ENCODE results near the gene ZNF574. TPM values are rescaled to one million over a fixed set of nuclear protein-coding genes. Genes with fewer than 3 reads are reported as not detected.

ZNF574 gene
- total RNA-seq, 1 experiment from 2014 or later = 22.4 TPM

GRCh38 chr19:42093505-42093904 lies 17.5 kb downstream of the ZNF574 start:
- Histone ChIP-seq H3K36me3 (ENCODE audit: control insufficient read depth, insufficient read depth, low read length) (no peaks in the 10 kb centered on the region), H3K27me3 (replicated peaks; ENCODE audit: control insufficient read depth, insufficient read depth, low read length) (no peaks in the 10 kb centered on the region), H3K4me3 (ENCODE audit: low read depth, low read length) (no peak overlapping the region), H3K9me3 (no peaks in the 10 kb centered on the region), H3K4me1 (peaks cover 4% of the 10 kb centered on the region; the same call in 1 of the 2 replicates)
- H3K4me1 Mint-ChIP-seq (ENCODE audit: low read depth, unreplicated experiment) = no peaks in the 10 kb centered on the region
- no peak for TF ChIP-seq CTCF (IDR thresholded peaks at IDR 0.05; ENCODE audit: insufficient read depth in 1 of 2, low read depth in 1 of 2, low read length in 1 of 2, severe bottlenecking in 1 of 2, unreplicated experiment in 1 of 2)
- H3K27me3 Mint-ChIP-seq (ENCODE audit: insufficient read depth, unreplicated experiment) = peaks cover 4% of the 10 kb centered on the region
- no peaks in the 10 kb centered on the region for H3K36me3 Mint-ChIP-seq (ENCODE audit: insufficient read depth, unreplicated experiment)
- H3K4me3 Mint-ChIP-seq (ENCODE audit: unreplicated experiment) = no peak overlapping the region
- no peak for DNase-seq
- CTCF ChIA-PET = no interaction called here
- POLR2A ChIA-PET = no interaction called here
- no TSS peak for BruUV-seq (replicated peaks)
- no peaks in the 10 kb centered on the region for H3K9me3 Mint-ChIP-seq (ENCODE audit: unreplicated experiment)
- intact Hi-C loops (cut with micrococcal nuclease; ENCODE audit: unreplicated experiment) = no loop called here
- H3K27ac Mint-ChIP-seq (ENCODE audit: unreplicated experiment) = no peak overlapping the region

- CTCF ChIA-PET = no interaction called here
- Histone ChIP-seq H3K4me3 (ENCODE audit: low read depth, low read length) (no peak overlapping the region), H3K27me3 (replicated peaks; ENCODE audit: control insufficient read depth, insufficient read depth, low read length) (no peaks in the 10 kb centered on the region), H3K4me1 (peaks cover 4% of the 10 kb centered on the region; the same call in 1 of the 2 replicates), H3K9me3 (no peaks in the 10 kb centered on the region), H3K36me3 (ENCODE audit: control insufficient read depth, insufficient read depth, low read length) (no peaks in the 10 kb centered on the region)
- intact Hi-C loops (cut with micrococcal nuclease; ENCODE audit: unreplicated experiment) = no loop called here
- BruUV-seq (replicated peaks) = no TSS peak
- TF ChIP-seq CTCF (IDR thresholded peaks at IDR 0.05; ENCODE audit: insufficient read depth in 1 of 2, low read depth in 1 of 2, low read length in 1 of 2, severe bottlenecking in 1 of 2, unreplicated experiment in 1 of 2) = no peak
- Mint-ChIP-seq H3K27ac (ENCODE audit: unreplicated experiment) (no peak overlapping the region), H3K4me1 (ENCODE audit: low read depth, unreplicated experiment) (no peaks in the 10 kb centered on the region), H3K4me3 (ENCODE audit: unreplicated experiment) (no peak overlapping the region), H3K27me3 (ENCODE audit: insufficient read depth, unreplicated experiment) (peaks cover 4% of the 10 kb centered on the region), H3K9me3 (ENCODE audit: unreplicated experiment) (no peaks in the 10 kb centered on the region), H3K36me3 (ENCODE audit: insufficient read depth, unreplicated experiment) (no peaks in the 10 kb centered on the region)
- POLR2A ChIA-PET = interaction anchor here (0.6 kb wide), 1 partner anchor 71 kb away, joined by 6 read pairs; no protein-coding TSS in a partner anchor
- DNase-seq = no peak
Measured at GRCh38 chr19:42093926-42094325, 18.0 kb downstream of the ZNF574 start.

GRCh38 chr19:42095142-42095813 lies 19.3 kb downstream of the ZNF574 start:
- no peaks in the 10 kb centered on the region for H3K4me1 Mint-ChIP-seq (ENCODE audit: low read depth, unreplicated experiment)
- Histone ChIP-seq H3K9me3 (no peaks in the 10 kb centered on the region), H3K27me3 (replicated peaks; ENCODE audit: control insufficient read depth, insufficient read depth, low read length) (no peaks in the 10 kb centered on the region), H3K4me3 (ENCODE audit: low read depth, low read length) (no peak overlapping the region), H3K36me3 (ENCODE audit: control insufficient read depth, insufficient read depth, low read length) (no peaks in the 10 kb centered on the region), H3K4me1 (peaks cover 4% of the 10 kb centered on the region; the same call in 1 of the 2 replicates)
- no peak overlapping the region for H3K27ac Mint-ChIP-seq (ENCODE audit: unreplicated experiment)
- no peak for TF ChIP-seq CTCF (IDR thresholded peaks at IDR 0.05; ENCODE audit: insufficient read depth in 1 of 2, low read depth in 1 of 2, low read length in 1 of 2, severe bottlenecking in 1 of 2, unreplicated experiment in 1 of 2)
- no peaks in the 10 kb centered on the region for H3K36me3 Mint-ChIP-seq (ENCODE audit: insufficient read depth, unreplicated experiment)
- ChIA-PET CTCF (interaction anchor here (0.6 to 0.7 kb wide), 2 partner anchors 25 to 104 kb away, joined by 4 to 11 read pairs; no protein-coding TSS in a partner anchor), POLR2A (no interaction called here)
- intact Hi-C loops (cut with micrococcal nuclease; ENCODE audit: unreplicated experiment) = no loop called here
- H3K27me3 Mint-ChIP-seq (ENCODE audit: insufficient read depth, unreplicated experiment) = peaks cover 4% of the 10 kb centered on the region
- H3K9me3 Mint-ChIP-seq (ENCODE audit: unreplicated experiment) = no peaks in the 10 kb centered on the region
- BruUV-seq (replicated peaks) = no TSS peak
- DNase-seq = no peak
- no peak overlapping the region for H3K4me3 Mint-ChIP-seq (ENCODE audit: unreplicated experiment)

Measured in Caco-2 (cell line).